Lower leg skin (tissue), 4 donors: Measurements from ENCODE around the gene UBA3. TPM values are rescaled to one million over a fixed set of nuclear protein-coding genes. Genes with fewer than 3 reads are reported as not detected.

Experiments
- DNase-seq, 2 donors: peaks; one replicate each; pipeline ENCODE4 v3.0.0-alpha.2; 2019; ENCODE audit warnings: low spot score in 2 of 2
- H3K4me3 ChIP-seq: fragments of 200-600 bp; sonication (generic); 2 replicates; pipeline ENCODE4 v1.5.1; 2017; ENCODE audit warnings: mild to moderate bottlenecking, low read depth; ENCODE audit not compliant: poor library complexity, severe bottlenecking
- CTCF ChIP-seq, 3 donors: fragments of 450-650 bp; IDR thresholded peaks; one replicate each; pipeline ENCODE4 v1.5.1; 2016; ENCODE audit warnings: antibody characterized with exemption in 3 of 3, mild to moderate bottlenecking in 3 of 3, moderate library complexity in 2 of 3
- POLR2A ChIP-seq, 2 donors: fragments of 450-650 bp; IDR thresholded peaks; one replicate each; pipeline ENCODE4 v1.6.1; 2016 to 2017; ENCODE audit warnings: antibody characterized with exemption in 2 of 2, mild to moderate bottlenecking in 1 of 2, moderate library complexity in 1 of 2
- WGBS, 2 donors: methylation state at CpG; one replicate each; pipeline ENCODE4 v1.1.5; 2018; 5-methylcytosine and 5-hydroxymethylcytosine counted together
- intact Hi-C: fragments of 100-400 bp; cut with DNase I; formaldehyde crosslinking; loops from one replicate; pipeline ENCODE4 v1.15.0; 2023; ENCODE audit warnings: low total_unique reads
- total RNA-seq, 4 donors: library from RNA; depleted of rRNA; stranded (reverse); fragments of >200 nt; gene quantifications; one replicate each; pipeline ENCODE4 v1.1.0, GENCODE V29; 2016

The UBA3 gene
- total RNA-seq, 4 donors from 2014 or later, result 33.8 to 54.6 (median 36.6) TPM

GRCh38 chr3:69121950-69122349 is 41.8 kb upstream of the UBA3 start:
- no peak overlapping the region for H3K4me3 ChIP-seq

GRCh38 chr3:69121513-69121912 is 41.3 kb upstream of the UBA3 start:
- TF ChIP-seq POLR2A (IDR thresholded peaks at IDR 0.05) (no peak), CTCF (IDR thresholded peaks at IDR 0.05) (no peak)
- intact Hi-C loops, result no loop called here

More at GRCh38 chr3:69121950-69122349, 41.8 kb upstream of the UBA3 start:
- TF ChIP-seq CTCF (IDR thresholded peaks at IDR 0.05) (no peak), POLR2A (IDR thresholded peaks at IDR 0.05) (no peak)
- intact Hi-C loops, result no loop called here
- 57 to 66% methylated on average over 8 of the region's 8 CpGs for WGBS, 2 donors
- DNase-seq, result no peak

GRCh38 chr3:69120879-69121464 is 40.8 kb upstream of the UBA3 start:
- intact Hi-C loops, result no loop called here
- peak; percentile 68 to 93 for DNase-seq
- TF ChIP-seq CTCF (IDR thresholded peaks at IDR 0.05) (peak in 1 of 3 donors; percentile 75), POLR2A (IDR thresholded peaks at IDR 0.05) (no peak)
- H3K4me3 ChIP-seq, result no peak overlapping the region
- WGBS, 2 donors, result 0 to 3% methylated on average over 1 of the region's 1 CpG

More at GRCh38 chr3:69121513-69121912, 41.3 kb upstream of the UBA3 start:
- 79 to 81% methylated on average over 6 of the region's 6 CpGs for WGBS, 2 donors
- DNase-seq, result no peak
- no peak overlapping the region for H3K4me3 ChIP-seq

GRCh38 chr3:69119681-69120080 is 39.5 kb upstream of the UBA3 start:
- DNase-seq, result no peak
- intact Hi-C loops, result no loop called here
- TF ChIP-seq CTCF (IDR thresholded peaks at IDR 0.05) (no peak), POLR2A (IDR thresholded peaks at IDR 0.05) (no peak)
- H3K4me3 ChIP-seq, result no peak overlapping the region
- 94 to 96% methylated on average over 5 of the region's 5 CpGs for WGBS, 2 donors

- WGBS, 2 donors, result 93 to 94% methylated on average over 6 of the region's 6 CpGs
- TF ChIP-seq CTCF (IDR thresholded peaks at IDR 0.05) (no peak), POLR2A (IDR thresholded peaks at IDR 0.05) (no peak)
- H3K4me3 ChIP-seq, result no peak overlapping the region
- no peak for DNase-seq
- intact Hi-C loops, result no loop called here
Observed at GRCh38 chr3:69119138-69119537, 39.0 kb upstream of the UBA3 start.

- TF ChIP-seq CTCF (IDR thresholded peaks at IDR 0.05) (no peak), POLR2A (IDR thresholded peaks at IDR 0.05) (no peak)
- WGBS, 2 donors, result 96 to 97% methylated on average over 12 of the region's 12 CpGs
Observed at GRCh38 chr3:69118555-69118954, 38.4 kb upstream of the UBA3 start.

More at GRCh38 chr3:69118555-69118954, 38.4 kb upstream of the UBA3 start:
- no peak for DNase-seq
- no peak overlapping the region for H3K4me3 ChIP-seq
- intact Hi-C loops, result no loop called here
